Fibroblast of skin of right quadriceps (primary cell): ENCODE data around the gene INPP5E.

ENCODE experiments used
- DNase-seq: peaks from one replicate; pipeline ENCODE4 v3.0.0-alpha.2; 2013

The INPP5E gene

DNA sequence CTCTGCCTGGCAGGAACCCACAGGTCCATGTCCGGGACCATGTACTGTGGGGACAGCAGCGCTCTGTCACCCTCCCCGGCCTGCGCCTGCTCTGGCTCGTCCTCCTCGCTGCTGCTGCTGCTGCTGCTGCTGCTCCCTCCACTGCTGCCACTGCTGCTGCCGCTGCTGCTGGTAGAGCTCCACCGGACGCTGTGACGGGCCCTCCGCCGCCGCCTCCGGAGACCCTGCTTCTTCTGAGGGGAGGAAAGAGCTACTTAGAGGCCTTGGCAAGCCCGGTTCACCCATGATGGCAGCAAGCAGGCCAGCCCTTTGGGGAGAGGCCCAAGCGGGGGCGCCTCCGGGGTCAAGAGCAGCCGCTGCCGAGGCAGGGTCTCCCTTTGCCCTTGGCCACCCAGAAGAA, 56.2 kb downstream of the INPP5E start:
- DNase-seq = no peak

DNA sequence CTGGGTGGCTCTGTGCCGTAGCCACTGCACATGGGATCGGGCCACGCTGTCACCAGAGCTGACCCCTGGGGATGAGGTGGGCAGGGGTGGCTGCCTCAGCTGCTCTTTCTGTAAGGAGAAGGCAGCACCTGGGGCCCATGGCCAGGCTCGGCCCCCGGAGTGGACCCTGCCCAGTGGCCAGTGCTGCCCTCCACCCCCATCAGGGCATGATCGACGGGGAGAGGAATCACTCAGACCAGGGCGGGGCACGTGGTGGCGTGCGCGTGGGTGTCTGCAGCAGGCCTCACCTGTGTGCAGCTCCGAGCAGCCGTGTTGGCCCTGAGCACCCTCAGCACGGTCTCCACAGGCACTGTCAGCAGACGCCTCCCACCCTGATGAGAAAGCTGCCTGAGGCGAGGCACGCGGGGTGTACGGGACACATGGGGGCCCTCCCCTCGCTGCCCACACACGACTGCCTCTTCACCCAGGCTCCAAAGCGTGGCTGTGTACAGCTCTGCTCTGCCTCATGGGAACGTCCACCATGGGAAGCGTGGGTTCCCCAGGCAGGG, 57.6 kb downstream of the INPP5E start:
- no peak for DNase-seq

- no peak for DNase-seq
Observed at GRCh38 chr9:136381311-136381710, 58.3 kb downstream of the INPP5E start.

DNA sequence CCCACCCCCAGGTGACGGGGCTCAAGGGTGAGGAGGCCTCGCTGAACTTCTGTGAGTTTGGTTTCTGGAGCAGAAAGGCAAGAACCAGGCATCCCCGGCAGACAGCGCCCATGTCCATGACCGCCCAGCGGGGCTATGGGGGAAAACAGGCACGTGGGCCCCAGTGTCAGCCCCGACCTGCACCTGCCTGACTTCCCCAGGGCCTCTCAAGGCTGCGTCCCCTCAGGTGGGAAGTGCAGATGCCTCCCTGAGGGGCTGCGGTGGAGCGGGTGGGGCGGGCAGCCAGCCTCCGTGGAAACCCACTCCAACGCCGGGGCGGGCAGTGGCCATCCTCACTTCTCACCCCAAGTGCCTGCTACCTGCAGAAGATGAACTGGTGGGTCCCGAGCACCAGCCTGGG, 59.3 kb downstream of the INPP5E start:
- no peak for DNase-seq

DNA sequence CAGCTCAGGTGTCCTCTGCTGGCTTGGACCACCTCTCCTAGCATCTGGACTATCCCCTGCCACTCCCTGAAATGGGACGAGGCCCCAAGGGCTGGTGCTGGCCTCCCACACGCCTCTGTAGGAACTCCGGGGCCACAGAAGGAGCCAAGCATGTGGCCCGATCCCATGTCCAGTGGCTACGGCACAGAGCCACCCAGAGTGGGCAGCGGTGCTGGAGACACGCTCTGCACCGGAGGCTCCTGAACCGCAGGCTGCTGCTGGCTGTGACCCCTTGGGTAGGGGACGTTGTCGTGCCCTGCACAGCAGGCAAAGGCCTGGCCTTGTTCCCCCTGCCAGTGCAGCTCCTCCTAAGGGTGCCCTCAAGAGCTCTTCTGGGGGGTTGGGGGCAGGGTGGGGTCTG, 59.8 kb downstream of the INPP5E start:
- no peak for DNase-seq

- DNase-seq = no peak
Observed at GRCh38 chr9:136379401-136379800, 60.2 kb downstream of the INPP5E start.

DNA sequence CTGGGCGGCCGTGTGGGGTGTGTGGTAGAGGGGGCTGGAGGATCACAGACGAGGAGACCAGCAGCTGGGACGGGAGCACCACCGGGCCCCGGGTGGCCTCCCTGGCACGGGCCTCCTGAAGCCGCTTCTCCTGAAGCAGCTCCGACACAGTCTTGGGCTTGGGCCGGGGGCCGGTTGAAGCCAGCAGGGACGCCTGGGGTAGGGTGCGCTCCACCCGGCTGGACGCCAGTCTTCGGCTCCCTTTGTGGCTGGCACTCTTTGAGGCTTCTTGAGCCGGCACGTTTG, 60.7 kb downstream of the INPP5E start:
- no peak for DNase-seq
